Gastrocnemius medialis (tissue), 4 donors: ENCODE data around the gene COPS6.

Source experiments
- CTCF ChIP-seq, 5 experiments: fragments of 450-650 bp in 3 of 5; fragments of 200-600 bp in 2 of 5; sonication (generic) in 2 of 5; IDR thresholded peaks in 4 of 5; conservative IDR thresholded peaks in 1 of 5; 1 replicate in 4 of 5; 2 replicates in 1 of 5; pipeline ENCODE4 v1.5.1; 2016 to 2019; ENCODE audit warnings: antibody characterized with exemption in 5 of 5, mild to moderate bottlenecking in 3 of 5, moderate library complexity in 3 of 5
- POLR2A ChIP-seq, 2 donors: fragments of 450-650 bp; IDR thresholded peaks; one replicate each; pipeline ENCODE4 v1.6.1; 2017; ENCODE audit warnings: antibody characterized with exemption in 2 of 2, mild to moderate bottlenecking in 2 of 2, moderate library complexity in 2 of 2

DNA sequence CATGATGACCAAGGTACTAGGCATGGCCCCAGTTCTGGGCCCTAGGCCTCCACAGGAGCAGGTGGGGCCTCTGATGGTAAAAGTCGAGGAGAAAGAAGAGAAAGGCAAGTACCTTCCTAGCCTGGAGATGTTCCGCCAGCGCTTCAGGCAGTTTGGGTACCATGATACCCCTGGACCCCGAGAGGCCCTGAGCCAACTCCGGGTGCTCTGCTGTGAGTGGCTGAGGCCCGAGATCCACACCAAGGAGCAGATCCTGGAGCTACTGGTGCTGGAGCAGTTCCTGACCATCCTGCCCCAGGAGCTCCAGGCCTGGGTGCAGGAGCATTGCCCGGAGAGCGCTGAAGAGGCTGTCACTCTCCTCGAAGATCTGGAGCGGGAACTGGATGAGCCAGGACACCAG, 31.8 kb upstream of the COPS6 start:
- TF ChIP-seq CTCF (IDR thresholded peaks at IDR 0.05 in 4 of 5, conservative IDR thresholded peaks at IDR 0.05 in 1 of 5) (no peak), POLR2A (IDR thresholded peaks at IDR 0.05) (no peak)
